HG02885 (cell line): ENCODE results near the gene EIPR1.
"Not testable (repeated sequence)": the region's sequence is repeated elsewhere in the genome, so short reads cannot be mapped to it uniquely, and the experiment has no call there.

Experiments
- ATAC-seq: cut with Tn5 transposase; IDR thresholded peaks from one replicate; pipeline ENCODE4 v1.9.1; 2021; ENCODE audit warnings: mild to moderate bottlenecking; ENCODE audit not compliant: unreplicated experiment, poor library complexity

Gene EIPR1

DNA sequence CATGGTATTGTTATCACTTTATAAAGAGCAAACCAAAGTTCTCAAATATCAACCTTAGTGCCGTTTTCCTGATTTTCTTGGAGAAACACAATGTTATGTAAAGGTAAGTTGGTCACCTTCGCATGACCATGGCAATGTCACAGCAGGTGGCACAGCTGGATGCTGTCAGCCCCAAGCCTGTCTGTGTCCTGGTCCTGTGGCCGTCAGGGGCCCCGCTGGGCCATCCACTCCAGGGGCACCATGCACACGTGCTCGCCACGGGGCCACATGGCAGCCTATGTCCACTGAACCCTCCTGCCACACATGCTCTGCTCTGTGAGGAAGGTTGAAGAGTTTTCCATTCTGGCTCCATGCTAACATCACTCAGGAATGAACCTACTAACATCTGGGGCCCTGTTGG is 85.9 kb downstream of the EIPR1 start:
- ATAC-seq: no peak

DNA sequence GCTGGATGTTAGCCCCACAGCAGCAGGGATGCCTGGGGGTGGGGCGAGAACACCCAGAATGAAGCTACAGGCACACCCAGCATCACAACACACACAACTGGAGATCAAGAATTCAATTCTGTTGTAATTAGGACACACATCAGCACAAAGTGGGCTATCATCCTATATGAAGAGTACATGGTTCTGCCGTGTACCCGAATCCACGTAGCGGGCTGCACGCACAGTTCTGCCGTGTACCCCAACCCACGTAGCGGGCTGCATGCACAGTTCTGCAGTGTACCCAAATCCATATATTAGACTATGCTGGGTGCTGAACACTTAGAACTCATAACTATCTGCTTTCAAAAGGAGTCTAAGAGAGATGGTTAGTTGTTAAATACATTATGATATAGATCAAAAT is 86.5 kb downstream of the EIPR1 start:
- no peak for ATAC-seq

DNA sequence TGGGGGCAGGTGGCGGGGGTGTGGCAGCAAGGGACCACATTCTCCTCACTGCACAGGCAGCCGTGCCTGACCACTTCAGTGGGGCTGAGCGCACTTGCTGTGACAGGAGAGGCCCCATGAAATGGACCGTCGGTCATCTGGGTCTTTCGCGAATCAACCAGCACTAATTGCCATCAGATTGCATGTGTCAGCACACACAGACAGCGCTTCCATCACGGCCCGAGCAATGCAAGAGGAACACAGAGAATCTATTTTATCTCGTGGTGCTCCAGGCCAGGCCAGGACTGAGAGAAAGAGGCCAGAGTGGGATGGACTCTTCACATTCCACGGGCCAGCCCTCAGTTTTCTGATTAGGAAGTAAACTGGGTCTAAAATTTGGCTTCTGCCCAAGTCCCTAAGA is 87.0 kb downstream of the EIPR1 start:
- no peak for ATAC-seq

DNA sequence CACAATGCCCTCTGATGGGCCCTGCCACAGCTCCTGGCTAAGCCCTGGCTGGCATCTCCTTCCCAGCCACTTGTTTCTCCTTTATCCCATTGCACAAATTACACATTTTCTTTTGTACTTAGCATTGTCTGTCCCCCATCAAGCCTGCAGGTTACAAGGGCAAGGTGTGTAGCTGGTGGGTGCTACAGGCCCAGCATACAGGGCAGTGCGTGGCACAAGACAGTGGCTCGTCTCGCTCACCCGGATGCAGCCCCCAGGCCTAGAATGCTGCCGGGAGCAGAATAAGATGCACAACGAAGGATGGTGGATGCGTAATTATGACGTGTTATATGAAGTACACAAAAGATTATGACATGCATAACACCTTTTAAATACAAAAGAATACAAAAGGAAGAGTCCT is 87.6 kb downstream of the EIPR1 start:
- ATAC-seq: no peak

DNA sequence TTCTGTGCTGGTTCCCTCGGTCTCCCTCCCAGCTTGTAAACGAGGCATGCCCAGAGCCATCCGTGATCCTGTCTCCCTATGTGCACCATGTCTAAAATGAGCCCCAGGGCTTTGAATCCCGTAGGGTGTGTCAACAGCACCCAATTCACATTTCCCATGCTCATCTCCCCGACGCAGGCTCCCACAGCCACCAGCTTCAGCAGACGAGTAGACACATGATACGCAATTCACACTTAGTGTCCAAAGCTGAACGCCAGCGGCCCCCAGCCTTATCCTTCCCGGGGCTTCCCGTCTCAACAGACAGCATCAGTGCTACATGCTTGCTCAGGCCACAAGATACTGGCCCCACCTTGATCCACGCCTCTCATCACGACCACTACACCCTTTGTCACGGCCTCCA is 88.1 kb downstream of the EIPR1 start:
- no peak for ATAC-seq

DNA sequence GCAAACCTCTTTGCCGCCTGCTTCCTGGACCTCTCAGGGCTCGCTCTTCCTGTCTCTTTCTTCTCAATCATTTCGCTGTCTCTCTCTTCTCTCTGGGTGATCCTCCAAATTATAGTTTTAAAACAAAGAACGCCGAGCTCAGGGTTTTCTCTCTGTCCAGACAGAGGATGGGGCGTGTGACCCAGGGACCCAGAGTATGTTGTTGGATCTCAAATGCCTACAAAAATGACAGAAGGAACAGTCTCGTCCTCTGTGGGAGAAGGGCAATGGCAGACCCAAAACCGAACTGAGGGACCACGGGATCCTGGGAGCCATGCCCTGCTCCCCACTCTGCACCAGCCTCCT is 88.5 kb downstream of the EIPR1 start:
- no peak for ATAC-seq

DNA sequence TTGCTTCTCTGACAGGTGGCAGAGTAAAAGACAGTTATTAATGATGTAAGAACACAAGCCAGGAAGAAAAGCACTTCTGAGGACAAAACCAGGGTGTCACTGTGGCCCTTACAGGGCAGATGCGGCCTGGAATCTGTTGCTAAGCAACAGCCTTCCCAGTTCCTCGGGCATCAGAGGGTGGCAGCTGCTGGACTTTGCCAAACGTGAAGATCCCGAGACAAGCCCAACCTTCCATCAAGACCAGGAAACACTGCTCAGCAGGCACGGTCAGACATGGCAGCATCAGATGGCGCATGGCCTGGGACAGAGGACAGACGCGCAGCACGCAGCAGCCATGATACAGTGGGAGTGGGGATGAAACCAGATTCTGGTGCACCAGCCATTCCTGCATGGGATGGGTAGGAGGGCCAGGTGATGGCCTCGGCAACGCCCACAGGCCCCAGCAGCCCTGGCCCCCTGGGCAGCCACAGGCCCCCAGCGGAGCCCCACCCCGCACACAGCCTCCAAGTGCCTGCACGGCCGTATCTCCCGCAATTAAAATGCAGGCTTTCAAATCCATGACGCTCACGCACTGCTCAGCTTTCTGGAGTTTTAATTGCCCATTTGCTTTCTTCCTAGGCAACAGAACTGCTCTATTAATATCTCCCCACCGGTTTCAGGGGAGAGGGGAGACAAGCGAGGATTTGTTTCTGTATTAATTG is 89.0 kb downstream of the EIPR1 start:
- no peak for ATAC-seq

DNA sequence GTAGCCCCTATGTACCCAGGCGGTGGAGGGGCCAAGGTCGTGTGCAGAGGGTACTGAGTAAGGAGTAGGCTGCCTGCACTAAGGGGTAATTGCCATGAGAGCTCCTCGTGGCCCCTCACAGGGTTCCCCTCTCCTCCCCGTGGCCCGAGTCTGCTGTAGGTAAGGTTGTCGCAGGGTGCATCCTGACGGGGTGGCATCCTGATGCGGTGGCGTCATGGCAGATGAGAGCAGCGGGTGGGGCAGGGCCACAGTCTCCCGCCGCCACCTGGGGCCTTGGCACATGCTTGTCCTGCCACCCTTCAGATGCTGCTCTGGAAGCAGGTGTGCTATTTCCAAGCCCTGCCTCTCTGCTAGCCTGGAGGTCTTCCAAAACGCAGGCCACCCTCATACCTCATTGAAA is 89.7 kb downstream of the EIPR1 start:
- ATAC-seq: no peak

DNA sequence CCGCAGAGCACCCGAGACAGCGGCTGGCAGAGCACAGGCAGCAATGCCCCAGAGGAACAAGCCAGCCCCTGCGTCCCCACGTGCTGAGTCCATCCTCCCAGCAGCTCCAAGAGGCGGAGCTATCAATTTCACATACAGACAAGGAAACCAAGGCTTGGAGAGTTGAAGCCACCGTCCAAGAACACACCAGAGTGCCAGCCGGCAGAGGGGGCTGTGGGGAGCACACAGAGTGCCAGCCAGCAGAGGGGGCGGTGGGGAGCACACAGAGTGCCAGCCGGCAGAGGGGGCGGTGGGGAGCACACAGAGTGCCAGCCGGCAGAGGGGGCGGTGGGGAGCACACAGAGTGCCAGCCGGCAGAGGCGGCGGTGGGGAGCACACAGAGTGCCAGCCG is 91.0 kb downstream of the EIPR1 start:
- not testable (repeated sequence) for ATAC-seq

DNA sequence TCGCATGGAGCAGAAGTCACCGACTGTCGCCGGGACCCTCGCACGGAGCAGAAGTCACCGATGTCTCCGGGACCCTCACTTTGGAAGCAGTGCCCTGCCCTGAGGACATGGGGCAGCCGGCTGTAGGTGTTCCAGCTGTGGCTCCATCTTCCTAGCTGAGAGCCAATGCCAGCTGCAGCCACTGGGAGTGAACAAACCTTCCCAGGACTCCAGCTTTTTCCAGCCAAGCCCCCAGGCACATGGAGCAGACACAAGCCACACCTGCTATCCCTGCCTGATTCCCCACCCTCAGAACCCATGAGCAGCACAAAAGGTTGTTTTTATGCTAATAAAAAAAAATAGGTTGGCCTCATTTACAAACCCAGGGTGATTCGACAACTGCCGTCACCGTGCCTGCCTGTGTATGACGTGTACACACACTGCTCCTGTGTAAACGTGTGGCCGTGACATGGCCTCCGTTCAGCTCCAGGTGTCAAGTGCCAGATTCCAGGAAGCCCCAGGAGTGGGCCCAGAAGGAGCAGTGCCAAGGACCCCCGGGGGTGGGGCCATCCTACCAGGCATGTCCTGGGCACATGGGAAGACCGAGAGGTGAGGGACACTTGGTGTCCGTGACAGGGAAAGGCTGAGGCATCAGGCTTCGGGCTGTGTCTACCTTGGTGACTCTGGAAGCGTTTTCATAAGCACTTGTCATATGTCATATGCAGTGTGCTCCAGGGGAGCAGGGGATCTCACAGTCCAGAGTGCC is 91.5 kb downstream of the EIPR1 start:
- ATAC-seq: no peak

DNA sequence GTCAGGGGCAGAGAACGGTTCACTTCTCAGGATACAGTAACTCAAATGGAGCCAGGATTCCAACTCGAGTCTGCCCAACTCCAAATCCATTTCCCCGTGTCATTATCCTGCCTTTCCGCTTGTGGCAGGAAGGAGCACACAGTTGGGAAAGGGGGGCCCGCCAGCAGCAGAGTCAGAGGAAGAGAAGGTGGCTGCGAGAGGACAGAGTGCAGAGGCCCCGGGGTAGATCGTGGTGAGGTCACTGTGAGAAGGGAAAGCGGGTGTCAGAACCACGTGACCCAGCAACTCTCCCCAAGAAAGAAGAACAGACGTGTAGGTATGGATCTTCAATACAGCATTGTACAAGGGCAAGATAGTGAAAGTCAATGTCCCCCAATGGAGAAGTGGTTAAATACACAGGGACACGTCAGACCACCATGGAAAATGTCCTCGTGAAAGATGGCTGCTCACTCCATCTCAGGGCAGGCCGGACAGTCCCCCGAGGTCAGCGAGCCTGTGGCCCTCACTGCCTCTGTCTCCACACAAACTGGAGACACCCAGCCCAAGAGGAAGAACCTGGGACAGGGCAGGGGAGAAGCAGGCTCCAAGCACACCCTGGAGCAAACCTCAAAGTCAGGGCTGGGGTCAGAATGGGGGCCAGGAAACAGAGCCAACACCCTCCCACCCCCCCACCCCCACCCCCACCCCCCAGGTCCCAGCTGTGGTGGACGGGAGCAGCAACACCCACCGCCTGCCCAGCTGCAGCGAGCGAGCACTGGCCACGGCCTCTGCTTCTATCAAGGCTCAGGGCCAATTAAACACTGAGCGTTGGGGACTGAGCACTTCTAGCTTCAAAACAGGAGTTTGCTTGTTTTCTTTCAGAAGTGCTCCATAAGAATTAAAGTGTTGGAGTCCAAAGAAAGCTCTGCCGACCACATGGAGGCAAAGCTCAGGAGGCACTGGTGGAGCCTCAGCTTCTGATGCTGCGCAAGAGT is 92.7 kb downstream of the EIPR1 start:
- ATAC-seq: no peak

DNA sequence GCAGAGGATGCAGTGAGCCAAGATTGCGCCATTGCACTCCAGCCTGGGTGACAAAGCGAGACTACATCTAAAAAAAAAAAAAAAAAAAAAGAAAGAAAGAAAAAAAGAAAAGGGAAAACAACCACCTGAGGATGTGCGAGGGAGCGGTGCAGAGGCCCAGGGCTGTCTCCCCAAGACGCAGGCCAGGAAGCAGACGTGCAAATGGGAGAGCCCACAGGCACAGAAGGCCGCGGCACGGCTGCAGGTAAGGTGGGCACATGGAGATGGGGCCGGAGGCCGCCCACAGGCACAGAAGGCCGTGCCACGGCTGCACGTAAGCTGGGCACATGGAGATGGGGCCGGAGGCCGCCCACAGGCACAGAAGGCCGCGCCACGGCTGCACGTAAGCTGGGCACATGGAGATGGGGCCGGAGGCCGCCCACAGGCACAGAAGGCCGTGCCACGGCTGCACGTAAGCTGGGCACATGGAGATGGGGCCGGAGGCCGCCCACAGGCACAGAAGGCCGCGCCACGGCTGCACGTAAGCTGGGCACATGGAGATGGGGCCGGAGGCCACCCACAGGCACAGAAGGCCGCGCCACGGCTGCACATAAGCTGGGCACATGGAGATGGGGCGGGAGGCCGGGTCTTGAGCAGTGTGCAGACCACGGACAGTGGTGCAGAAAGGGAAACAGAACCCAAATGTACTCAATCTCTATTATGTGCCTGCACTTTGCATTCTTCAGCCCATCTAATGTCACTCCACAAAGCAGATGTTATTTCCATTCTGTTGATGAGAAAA is 93.6 kb downstream of the EIPR1 start:
- ATAC-seq: not testable (repeated sequence)

DNA sequence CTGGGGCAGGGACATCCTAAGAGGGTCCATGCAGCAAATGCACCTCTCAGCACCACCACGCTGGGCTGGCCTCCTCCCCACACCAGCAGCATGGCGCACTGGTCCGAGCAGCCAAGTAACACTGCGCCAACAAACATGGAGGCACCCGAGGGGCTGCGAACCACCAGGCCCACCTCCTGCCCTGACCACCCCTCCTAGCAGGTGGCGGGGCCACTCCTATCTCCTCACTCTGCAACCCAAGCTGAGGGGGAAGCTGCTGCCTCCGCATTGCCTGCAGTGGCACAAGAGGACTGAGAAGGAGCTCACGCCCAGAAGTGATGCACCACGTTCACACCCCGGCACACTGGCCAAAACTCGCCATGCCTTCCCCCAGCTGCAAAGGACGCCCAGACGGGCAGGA is 94.4 kb downstream of the EIPR1 start:
- no peak for ATAC-seq

DNA sequence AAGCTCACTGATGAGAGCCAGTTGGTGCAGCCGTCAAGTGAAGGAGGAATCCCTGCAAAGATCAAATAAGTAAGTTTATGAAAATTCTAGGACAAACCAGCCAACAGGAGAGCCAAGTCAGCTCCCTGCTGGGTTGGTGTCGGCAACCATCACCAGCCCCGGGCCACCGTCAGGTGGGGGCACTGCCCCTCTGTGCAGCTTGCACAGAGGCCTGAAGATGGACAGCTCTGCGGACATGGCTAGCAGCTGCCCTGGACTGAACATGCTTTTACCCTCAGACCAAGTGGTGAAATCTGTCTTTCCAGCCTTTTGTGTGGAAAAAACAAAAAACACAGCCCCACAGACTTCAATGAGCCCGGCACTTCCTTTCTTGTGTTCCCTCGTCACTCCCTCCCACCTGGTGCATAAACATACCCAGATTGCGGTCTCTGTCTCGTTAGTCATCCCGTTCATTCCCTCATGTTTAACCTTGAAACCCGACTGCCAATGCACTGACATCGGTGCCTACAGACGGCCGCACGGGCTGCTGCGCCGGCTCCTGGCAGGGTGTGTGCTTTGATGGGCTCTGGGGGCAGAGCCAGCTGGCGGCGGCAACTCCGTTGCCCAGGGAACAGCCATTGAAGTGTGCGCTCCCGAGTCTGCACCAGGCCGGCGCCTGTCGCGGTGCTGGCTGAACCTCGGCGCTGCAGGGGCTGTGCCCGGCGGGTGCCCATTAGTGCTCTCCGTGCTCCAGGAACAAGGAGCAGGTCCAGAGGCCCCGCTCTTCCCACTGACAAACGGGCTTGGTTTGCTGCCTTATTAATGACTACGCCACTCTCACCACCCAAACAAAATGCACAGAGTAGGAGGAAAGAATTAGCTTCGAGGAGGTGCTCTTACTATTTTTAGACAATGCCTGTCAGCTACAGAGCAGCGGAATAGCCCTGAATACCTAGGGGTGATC is 95.3 kb downstream of the EIPR1 start:
- ATAC-seq: no peak

DNA sequence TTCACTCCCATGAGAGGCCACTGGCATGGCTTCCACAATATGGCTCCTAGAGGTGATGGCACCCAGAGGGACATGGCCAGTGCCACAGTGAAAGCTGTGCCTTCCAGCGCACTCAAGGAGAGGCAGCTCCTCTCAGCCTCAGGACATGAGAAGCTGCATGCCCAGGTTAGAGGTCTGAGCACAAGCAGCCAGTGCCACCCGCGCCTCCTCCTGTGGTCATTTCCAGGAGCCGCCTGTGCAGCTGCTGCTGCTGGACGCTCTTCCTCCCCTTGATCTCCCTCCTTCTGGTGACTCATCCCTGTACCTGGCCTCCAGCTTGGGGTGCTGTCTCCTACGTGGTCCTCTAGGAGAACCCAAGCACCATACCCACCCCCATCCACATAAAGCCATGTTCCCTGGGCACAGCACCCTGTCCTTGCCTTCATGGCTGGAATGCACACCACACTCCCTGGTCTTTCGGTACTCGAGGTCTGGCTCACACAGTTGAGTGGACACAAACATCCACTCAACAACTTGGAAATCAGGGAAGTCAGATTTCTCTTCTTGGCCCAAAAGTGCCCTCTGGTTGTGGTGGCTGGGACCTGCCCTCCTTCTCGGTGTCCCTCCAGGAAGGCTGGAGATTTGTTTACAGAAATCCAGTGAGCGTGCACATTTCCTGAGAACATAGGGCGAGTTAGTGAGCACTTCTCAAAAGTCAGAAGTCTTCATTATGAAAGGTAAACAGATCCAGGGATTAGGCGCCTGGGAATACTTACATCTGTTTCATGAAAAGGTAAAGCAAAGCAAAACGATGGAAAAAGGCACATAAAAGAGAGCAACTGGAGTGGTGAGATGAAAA is 96.7 kb downstream of the EIPR1 start:
- no peak for ATAC-seq

DNA sequence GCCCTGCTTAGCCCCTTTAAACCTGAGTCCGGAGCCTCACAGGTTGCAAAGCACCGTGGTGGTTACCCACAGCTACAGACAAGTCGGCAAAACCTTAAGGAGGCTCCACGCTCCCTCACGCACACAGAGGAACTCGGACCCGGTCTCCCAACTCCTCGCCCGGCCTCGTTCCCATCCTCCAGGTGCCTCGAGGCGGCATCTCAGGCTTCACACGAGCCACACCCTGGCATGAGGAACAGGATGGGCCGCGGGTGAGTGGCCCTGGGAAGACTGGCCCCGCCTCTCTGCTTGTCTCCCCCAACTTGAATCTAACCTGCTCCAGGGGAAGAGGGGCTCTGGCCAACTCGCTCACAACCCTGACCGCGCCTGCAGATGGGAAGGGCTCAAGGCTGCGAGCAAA is 97.4 kb downstream of the EIPR1 start:
- ATAC-seq: no peak

DNA sequence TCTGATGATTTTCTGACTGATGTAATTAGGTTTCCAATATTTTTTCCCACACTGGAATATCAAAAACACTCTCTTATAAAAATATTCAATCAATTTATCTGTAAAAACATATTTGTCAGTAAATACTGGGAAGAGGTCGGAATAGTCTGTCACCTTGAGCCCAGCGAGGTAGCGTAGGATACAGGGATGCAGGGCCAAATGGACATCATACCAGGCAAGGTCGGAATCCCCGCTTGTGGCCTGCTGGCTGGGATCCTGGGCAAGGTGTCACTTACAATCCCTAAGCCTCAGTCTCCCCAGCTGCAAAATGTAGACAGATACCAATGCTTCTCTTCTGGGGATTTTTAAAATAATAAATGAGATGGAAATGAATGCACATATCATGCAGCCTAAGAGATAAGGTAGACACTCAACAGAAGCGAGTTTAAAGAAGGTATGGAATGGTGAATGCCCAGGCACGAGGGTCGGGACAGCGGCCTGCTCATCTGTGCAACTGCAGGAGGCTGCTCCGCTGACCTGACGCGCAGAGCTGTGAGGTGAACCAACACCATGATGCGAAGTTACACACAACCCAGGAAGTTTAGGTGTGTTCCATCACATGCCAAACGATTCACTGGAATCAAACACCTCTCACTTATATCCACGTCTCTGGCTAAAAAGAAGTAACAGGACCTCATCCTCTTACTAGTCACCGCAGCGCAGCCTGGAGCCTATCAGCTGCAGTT is 98.2 kb downstream of the EIPR1 start:
- ATAC-seq: no peak
